Hepatocyte (in vitro differentiated cells): ENCODE measurements around the gene PIK3R2.

Experiments used
- CTCF ChIP-seq: fragments of 200-600 bp; sonication (generic); IDR thresholded peaks from 2 replicates; pipeline ENCODE4 v1.5.1; 2016; ENCODE audit warnings: antibody characterized with exemption, mild to moderate bottlenecking; ENCODE audit not compliant: poor library complexity
- EZH2 ChIP-seq: fragments of 200-600 bp; sonication (generic); IDR thresholded peaks from 2 replicates; pipeline ENCODE4 v1.6.1; 2016; ENCODE audit warnings: antibody characterized with exemption, mild to moderate bottlenecking, borderline replicate concordance
- EZH2phosphoT487 ChIP-seq: fragments of 200-600 bp; sonication (generic); IDR thresholded peaks from one replicate; pipeline ENCODE4 v1.6.1; 2018; ENCODE audit warnings: antibody characterized with exemption, mild to moderate bottlenecking, low read depth, moderate library complexity; ENCODE audit not compliant: unreplicated experiment, severe bottlenecking

DNA sequence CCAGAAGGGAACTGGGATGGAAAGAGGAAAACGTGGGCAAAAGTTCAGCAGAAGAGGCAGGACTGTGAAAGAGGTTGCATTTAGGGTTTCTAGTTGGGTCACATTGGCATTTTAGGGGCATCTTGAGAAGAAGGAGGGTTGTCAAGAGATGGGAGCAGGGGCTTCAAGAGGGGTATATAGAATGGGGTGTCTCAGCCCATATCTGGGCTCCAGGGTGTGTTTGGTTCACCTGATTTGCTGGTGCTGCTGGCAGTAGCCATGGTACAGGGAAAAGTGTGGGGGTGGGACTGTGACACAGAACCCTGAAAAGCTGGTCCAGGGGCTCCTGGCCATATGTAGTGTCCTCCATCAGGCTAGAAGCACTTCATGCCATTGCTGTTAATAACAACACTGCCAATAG, 32.8 kb upstream of the PIK3R2 start:
- TF ChIP-seq CTCF (no peak), EZH2phosphoT487 (no peak), EZH2 (no peak)
